HepG2 (cell line): ENCODE measurements around the gene IFI30. TPM values are rescaled to one million over a fixed set of nuclear protein-coding genes. Genes with fewer than 3 reads are reported as not detected.

ENCODE experiments used
- ARNT2 ChIP-seq: sonication (generic); formaldehyde crosslinking; IDR thresholded peaks from 2 replicates; pipeline ENCODE4 v1.8.0; 2022; ENCODE audit warnings: mild to moderate bottlenecking, low read depth, missing genetic modification reagents, moderate library complexity
- CAMTA2 ChIP-seq: sonication (generic); formaldehyde crosslinking; IDR thresholded peaks from 2 replicates; pipeline ENCODE4 v1.4.0; 2020; ENCODE audit warnings: mild to moderate bottlenecking, missing genetic modification reagents, borderline replicate concordance
- ETV6 ChIP-seq: sonication (generic); formaldehyde crosslinking; conservative IDR thresholded peaks from 2 replicates; pipeline ENCODE4 v1.4.0; 2020; ENCODE audit warnings: missing genetic modification reagents
- IRF2 ChIP-seq: IDR thresholded peaks from 2 replicates; pipeline ENCODE4 v1.6.1; 2018; ENCODE audit warnings: missing genetic modification reagents, missing compliant biosample characterization
- MAFK ChIP-seq, 2 experiments: IDR thresholded peaks in 1 of 2; conservative IDR thresholded peaks in 1 of 2; 2 replicates each; pipeline ENCODE4 v1.6.1; 2011; ENCODE audit warnings: improper control_type of control experiment in 2 of 2, low read length in 2 of 2
- MXI1 ChIP-seq: IDR thresholded peaks from 3 replicates; pipeline ENCODE4 v1.6.1; 2012; ENCODE audit warnings: low read depth, low read length, inconsistent platforms, borderline replicate concordance
- PITX1 ChIP-seq: sonication (generic); formaldehyde crosslinking; IDR thresholded peaks from 2 replicates; pipeline ENCODE4 v1.5.1; 2020; ENCODE audit warnings: mild to moderate bottlenecking, missing genetic modification reagents
- REPIN1 ChIP-seq: sonication (generic); formaldehyde crosslinking; IDR thresholded peaks from 2 replicates; pipeline ENCODE4 v1.8.0; 2022; ENCODE audit warnings: missing genetic modification reagents, low read depth, mild to moderate bottlenecking, borderline replicate concordance
- SAP130 ChIP-seq: IDR thresholded peaks from 2 replicates; pipeline ENCODE4 v1.6.1; 2016; ENCODE audit warnings: low read depth
- SNAPC2 ChIP-seq: sonication (generic); formaldehyde crosslinking; IDR thresholded peaks from 2 replicates; pipeline ENCODE4 v1.8.1; 2022; ENCODE audit warnings: mild to moderate bottlenecking, missing genetic modification reagents
- SOX13 ChIP-seq, 3 experiments: fragments of 450-650 bp in 1 of 3; sonication (generic) in 1 of 3; formaldehyde crosslinking in 1 of 3; IDR thresholded peaks in 2 of 3; conservative IDR thresholded peaks in 1 of 3; 2 replicates each; pipeline versions ENCODE4 v1.5.0 to v1.6.1; 2016 to 2020; ENCODE audit warnings: antibody characterized with exemption in 1 of 3, mild to moderate bottlenecking in 1 of 3, missing compliant biosample characterization in 1 of 3, missing genetic modification reagents in 1 of 3, moderate library complexity in 1 of 3
- SP140L ChIP-seq: sonication (generic); formaldehyde crosslinking; IDR thresholded peaks from 2 replicates; pipeline ENCODE4 v1.4.0; 2020; ENCODE audit warnings: missing genetic modification reagents, borderline replicate concordance
- SP4 ChIP-seq: sonication (generic); formaldehyde crosslinking; IDR thresholded peaks from 2 replicates; pipeline ENCODE4 v1.8.1; 2023; ENCODE audit warnings: mild to moderate bottlenecking, missing genetic modification reagents
- TEAD2 ChIP-seq: sonication (generic); formaldehyde crosslinking; IDR thresholded peaks from 2 replicates; pipeline ENCODE4 v1.9.0; 2021; ENCODE audit warnings: missing genetic modification reagents
- ZNF224 ChIP-seq: sonication (generic); formaldehyde crosslinking; IDR thresholded peaks from 2 replicates; pipeline ENCODE4 v1.5.0; 2020; ENCODE audit warnings: mild to moderate bottlenecking, missing genetic modification reagents
- ZNF251 ChIP-seq: sonication (generic); formaldehyde crosslinking; IDR thresholded peaks from 2 replicates; pipeline ENCODE4 v1.9.0; 2021; ENCODE audit warnings: mild to moderate bottlenecking, missing genetic modification reagents
- ZNF280D ChIP-seq: sonication (generic); formaldehyde crosslinking; IDR thresholded peaks from 2 replicates; pipeline ENCODE4 v1.5.1; 2020; ENCODE audit warnings: mild to moderate bottlenecking, missing genetic modification reagents
- ZNF451 ChIP-seq: sonication (generic); formaldehyde crosslinking; IDR thresholded peaks from 2 replicates; pipeline ENCODE4 v1.5.0; 2020; ENCODE audit warnings: mild to moderate bottlenecking, missing genetic modification reagents
- ZNF740 ChIP-seq: sonication (generic); formaldehyde crosslinking; IDR thresholded peaks from 2 replicates; pipeline ENCODE4 v1.4.0; 2020; ENCODE audit warnings: missing genetic modification reagents
- ZSCAN30 ChIP-seq: sonication (generic); formaldehyde crosslinking; IDR thresholded peaks from 2 replicates; pipeline ENCODE4 v1.5.0; 2020; ENCODE audit warnings: mild to moderate bottlenecking, missing genetic modification reagents
- polyA plus RNA-seq, 8 experiments: library from polyadenylated mRNA; depleted of rRNA in 3 of 8; stranded (reverse) in 7 of 8; unstranded in 1 of 8; fragments of >200 nt; fragmentation: Illumina TruSeq in 4 of 8; extraction: Trizol in 4 of 8; gene quantifications; 2 replicates each; pipeline versions ENCODE4 v1.2.1 to v1.2.3, GENCODE V29; 2011 to 2016; ENCODE audit warnings: low read depth in 4 of 8, missing spikeins in 1 of 8, mixed read lengths in 1 of 8; ENCODE audit not compliant: insufficient read depth in 1 of 8
- total RNA-seq, 5 experiments: library from RNA; depleted of rRNA; stranded (reverse); fragments of >200 nt; fragmentation: Illumina TruSeq; extraction: Trizol; gene quantifications; 2 replicates each; pipeline ENCODE4 v1.2.3, GENCODE V29; 2016; ENCODE audit warnings: low read depth in 1 of 5
- TF ChIP-seq, protein P1 (sequence below): sonication (generic); formaldehyde crosslinking; IDR thresholded peaks from 2 replicates; pipeline ENCODE4 v1.8.0; 2022; ENCODE audit warnings: mild to moderate bottlenecking, missing genetic modification reagents, moderate library complexity
- TF ChIP-seq, protein P2 (sequence below): sonication (generic); formaldehyde crosslinking; IDR thresholded peaks from 2 replicates; pipeline ENCODE4 v1.8.0; 2022; ENCODE audit warnings: missing genetic modification reagents, mild to moderate bottlenecking, borderline replicate concordance

The IFI30 gene
- total and polyA plus RNA-seq, 2 of the 13 experiments (the other 11 are each of a cell fraction or from before 2014, with no cell fraction given) = 25.0 to 79.4 TPM

GRCh38 chr19:18192673-18193387 lies 19.2 kb downstream of the IFI30 start, which contains the start of gene MPV17L2 (continued):
- no peak for TF ChIP-seq TEAD2 (CRISPR knock-in tag)
- peak; percentile 95 for TF ChIP-seq SAP130
- peak; percentile 99 for TF ChIP-seq SP4 (CRISPR knock-in tag)
- no peak for TF ChIP-seq MAFK (conservative IDR thresholded peaks at IDR 0.05 in 1 of 2, IDR thresholded peaks at IDR 0.05 in 1 of 2; ENCODE audit: low read length in 2 of 2)
- no peak for TF ChIP-seq ETV6 (CRISPR knock-in tag)
- no peak for TF ChIP-seq ZNF251 (CRISPR knock-in tag)
- 0 out of 2 replicates have a peak, but pooled peaks have one; percentile 50 for TF ChIP-seq ARNT2 (CRISPR knock-in tag)
- 0 out of 2 replicates have a peak, but pooled peaks have one; percentile 57 for TF ChIP-seq SNAPC2 (CRISPR knock-in tag)
- TF ChIP-seq ZSCAN30 = no peak
- TF ChIP-seq MXI1 = peak; percentile 89; the same call in 2 of the 3 replicates
- no peak for TF ChIP-seq PITX1 (CRISPR knock-in tag)
- TF ChIP-seq, protein P1, sequence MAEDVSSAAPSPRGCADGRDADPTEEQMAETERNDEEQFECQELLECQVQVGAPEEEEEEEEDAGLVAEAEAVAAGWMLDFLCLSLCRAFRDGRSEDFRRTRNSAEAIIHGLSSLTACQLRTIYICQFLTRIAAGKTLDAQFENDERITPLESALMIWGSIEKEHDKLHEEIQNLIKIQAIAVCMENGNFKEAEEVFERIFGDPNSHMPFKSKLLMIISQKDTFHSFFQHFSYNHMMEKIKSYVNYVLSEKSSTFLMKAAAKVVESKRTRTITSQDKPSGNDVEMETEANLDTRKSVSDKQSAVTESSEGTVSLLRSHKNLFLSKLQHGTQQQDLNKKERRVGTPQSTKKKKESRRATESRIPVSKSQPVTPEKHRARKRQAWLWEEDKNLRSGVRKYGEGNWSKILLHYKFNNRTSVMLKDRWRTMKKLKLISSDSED = no peak
- no peak for TF ChIP-seq CAMTA2 (CRISPR knock-in tag)
- TF ChIP-seq, protein P2, sequence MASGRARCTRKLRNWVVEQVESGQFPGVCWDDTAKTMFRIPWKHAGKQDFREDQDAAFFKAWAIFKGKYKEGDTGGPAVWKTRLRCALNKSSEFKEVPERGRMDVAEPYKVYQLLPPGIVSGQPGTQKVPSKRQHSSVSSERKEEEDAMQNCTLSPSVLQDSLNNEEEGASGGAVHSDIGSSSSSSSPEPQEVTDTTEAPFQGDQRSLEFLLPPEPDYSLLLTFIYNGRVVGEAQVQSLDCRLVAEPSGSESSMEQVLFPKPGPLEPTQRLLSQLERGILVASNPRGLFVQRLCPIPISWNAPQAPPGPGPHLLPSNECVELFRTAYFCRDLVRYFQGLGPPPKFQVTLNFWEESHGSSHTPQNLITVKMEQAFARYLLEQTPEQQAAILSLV (CRISPR knock-in tag) = no peak
- no peak for TF ChIP-seq ZNF280D (CRISPR knock-in tag)
- no peak for TF ChIP-seq ZNF224 (CRISPR knock-in tag)
- TF ChIP-seq ZNF451 (CRISPR knock-in tag) = no peak
- no peak for TF ChIP-seq SOX13 (IDR thresholded peaks at IDR 0.05)
- 0 out of 4 replicates have a peak, but pooled peaks of 1 of the 2 experiments have one; percentile 16 for TF ChIP-seq SOX13 (CRISPR knock-in tag; conservative IDR thresholded peaks at IDR 0.05 in 1 of 2, IDR thresholded peaks at IDR 0.05 in 1 of 2)
- TF ChIP-seq SP140L (CRISPR knock-in tag) = no peak
- TF ChIP-seq ZNF740 = no peak
- peak; percentile 29 for TF ChIP-seq IRF2 (CRISPR knock-in tag)
- TF ChIP-seq REPIN1 = no peak; the same call in 1 of the 2 replicates
